ENCODE measurements around the gene ASTN2. TPM values are rescaled to one million over a fixed set of nuclear protein-coding genes. Genes with fewer than 3 reads are reported as not detected.

The ASTN2 gene
- total RNA-seq, 1 donor from 2014 or later = 29.0 TPM

GRCh38 chr9:117008461-117008860 is 406.4 kb downstream of the ASTN2 start:
- no peaks in the 10 kb centered on the region for H3K9me3 Mint-ChIP-seq (ENCODE audit: low read depth)
- peak overlapping the region; percentile 25 for H3K27ac Mint-ChIP-seq
- peaks cover 2% of the 10 kb centered on the region for H3K36me3 Mint-ChIP-seq (ENCODE audit: insufficient read depth)
- no peaks in the 10 kb centered on the region for H3K27me3 Mint-ChIP-seq
- TF ChIP-seq CTCF (IDR thresholded peaks at IDR 0.05; ENCODE audit: unreplicated experiment) = no peak
- no peak for DNase-seq (ENCODE audit: low spot score, unreplicated experiment)
- H3K4me1 Mint-ChIP-seq (ENCODE audit: low read depth) = no peaks in the 10 kb centered on the region
- no peak overlapping the region for H3K4me3 Mint-ChIP-seq (ENCODE audit: low read depth)

- Mint-ChIP-seq H3K36me3 (ENCODE audit: insufficient read depth) (peaks cover 2% of the 10 kb centered on the region), H3K4me3 (ENCODE audit: low read depth) (no peak overlapping the region), H3K9me3 (ENCODE audit: low read depth) (no peaks in the 10 kb centered on the region), H3K4me1 (ENCODE audit: low read depth) (no peaks in the 10 kb centered on the region), H3K27me3 (no peaks in the 10 kb centered on the region), H3K27ac (no peak overlapping the region)
- no peak for DNase-seq (ENCODE audit: low spot score, unreplicated experiment)
- TF ChIP-seq CTCF (IDR thresholded peaks at IDR 0.05; ENCODE audit: unreplicated experiment) = no peak
Observed at GRCh38 chr9:117002686-117003085, 412.2 kb downstream of the ASTN2 start.

GRCh38 chr9:117000834-117001233 is 414.0 kb downstream of the ASTN2 start:
- Mint-ChIP-seq H3K27ac (no peak overlapping the region), H3K4me3 (ENCODE audit: low read depth) (no peak overlapping the region), H3K27me3 (no peaks in the 10 kb centered on the region), H3K36me3 (ENCODE audit: insufficient read depth) (no peaks in the 10 kb centered on the region), H3K9me3 (ENCODE audit: low read depth) (no peaks in the 10 kb centered on the region), H3K4me1 (ENCODE audit: low read depth) (no peaks in the 10 kb centered on the region)
- no peak for TF ChIP-seq CTCF (IDR thresholded peaks at IDR 0.05; ENCODE audit: unreplicated experiment)
- no peak for DNase-seq (ENCODE audit: low spot score, unreplicated experiment)

- Mint-ChIP-seq H3K36me3 (ENCODE audit: insufficient read depth) (no peaks in the 10 kb centered on the region), H3K27me3 (no peaks in the 10 kb centered on the region), H3K9me3 (ENCODE audit: low read depth) (no peaks in the 10 kb centered on the region)
Observed at GRCh38 chr9:117000196-117000723, 414.6 kb downstream of the ASTN2 start.

GRCh38 chr9:116998305-116998704 is 416.6 kb downstream of the ASTN2 start:
- no peak for TF ChIP-seq CTCF (IDR thresholded peaks at IDR 0.05; ENCODE audit: unreplicated experiment)
- H3K27ac Mint-ChIP-seq = no peak overlapping the region
- no peaks in the 10 kb centered on the region for H3K9me3 Mint-ChIP-seq (ENCODE audit: low read depth)
- no peaks in the 10 kb centered on the region for H3K4me1 Mint-ChIP-seq (ENCODE audit: low read depth)
- DNase-seq (ENCODE audit: low spot score, unreplicated experiment) = peak; percentile 23
- H3K4me3 Mint-ChIP-seq (ENCODE audit: low read depth) = no peak overlapping the region
- H3K27me3 Mint-ChIP-seq = no peaks in the 10 kb centered on the region
- H3K36me3 Mint-ChIP-seq (ENCODE audit: insufficient read depth) = no peaks in the 10 kb centered on the region

More at GRCh38 chr9:117000196-117000723, 414.6 kb downstream of the ASTN2 start:
- no peak for TF ChIP-seq CTCF (IDR thresholded peaks at IDR 0.05; ENCODE audit: unreplicated experiment)
- Mint-ChIP-seq H3K4me3 (ENCODE audit: low read depth) (no peak overlapping the region), H3K4me1 (ENCODE audit: low read depth) (no peaks in the 10 kb centered on the region), H3K27ac (no peak overlapping the region)
- no peak for DNase-seq (ENCODE audit: low spot score, unreplicated experiment)

Measured in progenitor cell of endocrine pancreas (in vitro differentiated cells).